HepG2 (cell line): ENCODE results near the gene SLC43A1. TPM values are rescaled to one million over a fixed set of nuclear protein-coding genes. Genes with fewer than 3 reads are reported as not detected.

Source experiments
- AGO2 ChIP-seq: fragments of 200-400 bp; formaldehyde crosslinking; optimal IDR thresholded peaks from 2 replicates; pipeline ENCODE3; 2017; ENCODE audit warnings: mild to moderate bottlenecking, low read depth, low read length, moderate library complexity
- ARID2 ChIP-seq: sonication (generic); formaldehyde crosslinking; IDR thresholded peaks from 2 replicates; pipeline ENCODE4 v1.8.1; 2022; ENCODE audit warnings: mild to moderate bottlenecking, missing genetic modification reagents, borderline replicate concordance
- GTF2F1 ChIP-seq: fragments of 150-350 bp; IDR thresholded peaks from 2 replicates; pipeline ENCODE4 v1.6.1; 2014; ENCODE audit warnings: low read length
- NFE2L2 ChIP-seq: fragments of 150-350 bp; IDR thresholded peaks from 2 replicates; pipeline ENCODE4 v1.6.1; 2014; ENCODE audit warnings: low read length
- PAF1 ChIP-seq: IDR thresholded peaks from 2 replicates; pipeline ENCODE4 v1.6.1; 2016; ENCODE audit warnings: missing genetic modification reagents, missing compliant biosample characterization
- PHB2 ChIP-seq: fragments of 450-650 bp; IDR thresholded peaks from 2 replicates; pipeline ENCODE4 v1.6.1; 2018; ENCODE audit not compliant: partially characterized antibody
- PLRG1 ChIP-seq: fragments of 450-650 bp; conservative IDR thresholded peaks from 2 replicates; pipeline ENCODE4 v1.6.1; 2016
- ZFP41 ChIP-seq: sonication (generic); formaldehyde crosslinking; IDR thresholded peaks from 2 replicates; pipeline ENCODE4 v1.4.0; 2020; ENCODE audit warnings: mild to moderate bottlenecking, missing genetic modification reagents, borderline replicate concordance
- ZNF20 ChIP-seq: sonication (generic); formaldehyde crosslinking; IDR thresholded peaks from 2 replicates; pipeline ENCODE4 v1.4.0; 2020; ENCODE audit warnings: mild to moderate bottlenecking, moderate library complexity, missing genetic modification reagents
- ZNF232 ChIP-seq: sonication (generic); formaldehyde crosslinking; IDR thresholded peaks from 2 replicates; pipeline ENCODE4 v1.4.0; 2020; ENCODE audit warnings: missing genetic modification reagents, borderline replicate concordance
- ZNF282 ChIP-seq: fragments of 450-650 bp; IDR thresholded peaks from 2 replicates; pipeline ENCODE4 v1.6.1; 2018; ENCODE audit not compliant: partially characterized antibody
- ZNF552 ChIP-seq: sonication (generic); formaldehyde crosslinking; IDR thresholded peaks from 2 replicates; pipeline ENCODE4 v1.9.0; 2022; ENCODE audit warnings: missing genetic modification reagents, mild to moderate bottlenecking, borderline replicate concordance
- ZNF720 ChIP-seq: sonication (generic); formaldehyde crosslinking; IDR thresholded peaks from 2 replicates; pipeline ENCODE4 v1.4.0; 2020; ENCODE audit warnings: missing genetic modification reagents
- ZNF850 ChIP-seq: sonication (generic); formaldehyde crosslinking; conservative IDR thresholded peaks from 2 replicates; pipeline ENCODE4 v1.9.0; 2021; ENCODE audit warnings: mild to moderate bottlenecking, missing genetic modification reagents
- polyA plus RNA-seq, 8 experiments: library from polyadenylated mRNA; depleted of rRNA in 3 of 8; stranded (reverse) in 7 of 8; unstranded in 1 of 8; fragments of >200 nt; fragmentation: Illumina TruSeq in 4 of 8; extraction: Trizol in 4 of 8; gene quantifications; 2 replicates each; pipeline versions ENCODE4 v1.2.1 to v1.2.3, GENCODE V29; 2011 to 2016; ENCODE audit warnings: low read depth in 4 of 8, missing spikeins in 1 of 8, mixed read lengths in 1 of 8; ENCODE audit not compliant: insufficient read depth in 1 of 8
- total RNA-seq, 5 experiments: library from RNA; depleted of rRNA; stranded (reverse); fragments of >200 nt; fragmentation: Illumina TruSeq; extraction: Trizol; gene quantifications; 2 replicates each; pipeline ENCODE4 v1.2.3, GENCODE V29; 2016; ENCODE audit warnings: low read depth in 1 of 5
- TF ChIP-seq, protein P1 (sequence below): sonication (generic); formaldehyde crosslinking; conservative IDR thresholded peaks from 2 replicates; pipeline ENCODE4 v1.8.1; 2023; ENCODE audit warnings: missing genetic modification reagents
- TF ChIP-seq, protein P2 (sequence below): sonication (generic); formaldehyde crosslinking; IDR thresholded peaks from 2 replicates; pipeline ENCODE4 v1.4.0; 2020; ENCODE audit warnings: missing genetic modification reagents
- TF ChIP-seq, protein P3 (sequence below): sonication (generic); formaldehyde crosslinking; IDR thresholded peaks from 2 replicates; pipeline ENCODE4 v1.8.0; 2022; ENCODE audit warnings: mild to moderate bottlenecking, missing genetic modification reagents, borderline replicate concordance
- TF ChIP-seq, protein P4 (sequence below): fragments of 450-650 bp; IDR thresholded peaks from 2 replicates; pipeline ENCODE4 v1.6.1; 2017; ENCODE audit warnings: mild to moderate bottlenecking
- TF ChIP-seq, protein P5 (sequence below): sonication (generic); formaldehyde crosslinking; IDR thresholded peaks from 2 replicates; pipeline ENCODE4 v1.5.0; 2020; ENCODE audit warnings: missing genetic modification reagents, mild to moderate bottlenecking, borderline replicate concordance
- TF ChIP-seq, protein P6 (sequence below): sonication (generic); formaldehyde crosslinking; IDR thresholded peaks from 2 replicates; pipeline ENCODE4 v1.4.0; 2020; ENCODE audit warnings: mild to moderate bottlenecking, missing genetic modification reagents

The SLC43A1 gene
- total and polyA plus RNA-seq, 2 of the 13 experiments (the other 11 are each of a cell fraction or from before 2014, with no cell fraction given), result 72.3 to 87.6 TPM

DNA sequence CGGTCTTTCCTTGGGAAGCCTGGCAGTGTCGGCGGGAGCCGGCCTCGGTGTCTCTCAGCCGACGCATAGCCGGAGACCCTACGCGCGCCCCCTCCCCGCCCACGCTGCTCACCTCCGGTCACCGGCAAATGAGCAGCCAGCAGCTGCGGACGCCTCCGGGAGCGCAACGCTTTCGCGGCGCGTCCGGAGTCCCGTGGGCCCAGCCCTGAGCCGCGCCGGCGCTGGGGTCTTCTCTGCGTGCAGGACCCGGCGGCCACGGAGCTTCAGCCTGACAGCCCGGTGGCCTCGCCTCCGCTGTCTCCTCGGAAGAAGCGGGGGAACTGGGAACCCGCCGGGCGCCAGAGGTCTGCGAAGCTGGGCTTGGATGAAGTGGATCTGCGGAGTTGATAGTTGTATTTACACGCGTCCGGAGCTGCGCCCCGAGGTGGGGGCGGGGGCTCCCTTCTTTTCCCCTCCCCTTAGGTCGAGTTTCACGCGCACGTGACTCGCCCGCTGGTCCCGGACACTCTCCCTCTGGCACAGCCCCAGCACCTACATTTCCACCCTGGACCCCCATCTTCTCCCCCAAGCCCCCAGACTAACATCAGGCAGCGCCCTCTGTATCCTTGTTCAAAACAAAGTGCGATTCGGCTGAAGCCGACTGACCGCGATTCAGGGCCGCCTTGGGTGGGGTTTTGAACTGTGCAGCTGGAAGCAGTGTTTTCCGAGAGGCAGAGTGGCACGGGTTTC is at the start of gene SLC43A1 (continued):
- no peak for TF ChIP-seq ZFP41
- no peak for TF ChIP-seq ZNF850 (CRISPR knock-in tag)
- no peak for TF ChIP-seq PAF1 (CRISPR knock-in tag)
- TF ChIP-seq NFE2L2, result no peak
- TF ChIP-seq, protein P1, sequence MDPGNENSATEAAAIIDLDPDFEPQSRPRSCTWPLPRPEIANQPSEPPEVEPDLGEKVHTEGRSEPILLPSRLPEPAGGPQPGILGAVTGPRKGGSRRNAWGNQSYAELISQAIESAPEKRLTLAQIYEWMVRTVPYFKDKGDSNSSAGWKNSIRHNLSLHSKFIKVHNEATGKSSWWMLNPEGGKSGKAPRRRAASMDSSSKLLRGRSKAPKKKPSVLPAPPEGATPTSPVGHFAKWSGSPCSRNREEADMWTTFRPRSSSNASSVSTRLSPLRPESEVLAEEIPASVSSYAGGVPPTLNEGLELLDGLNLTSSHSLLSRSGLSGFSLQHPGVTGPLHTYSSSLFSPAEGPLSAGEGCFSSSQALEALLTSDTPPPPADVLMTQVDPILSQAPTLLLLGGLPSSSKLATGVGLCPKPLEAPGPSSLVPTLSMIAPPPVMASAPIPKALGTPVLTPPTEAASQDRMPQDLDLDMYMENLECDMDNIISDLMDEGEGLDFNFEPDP (CRISPR knock-in tag), result no peak
- TF ChIP-seq PLRG1, result no peak
- TF ChIP-seq PHB2, result no peak
- no peak for TF ChIP-seq ZNF282
- TF ChIP-seq ZNF20 (CRISPR knock-in tag), result peak; percentile 74; the same call in 1 of the 2 replicates
- TF ChIP-seq, protein P2, sequence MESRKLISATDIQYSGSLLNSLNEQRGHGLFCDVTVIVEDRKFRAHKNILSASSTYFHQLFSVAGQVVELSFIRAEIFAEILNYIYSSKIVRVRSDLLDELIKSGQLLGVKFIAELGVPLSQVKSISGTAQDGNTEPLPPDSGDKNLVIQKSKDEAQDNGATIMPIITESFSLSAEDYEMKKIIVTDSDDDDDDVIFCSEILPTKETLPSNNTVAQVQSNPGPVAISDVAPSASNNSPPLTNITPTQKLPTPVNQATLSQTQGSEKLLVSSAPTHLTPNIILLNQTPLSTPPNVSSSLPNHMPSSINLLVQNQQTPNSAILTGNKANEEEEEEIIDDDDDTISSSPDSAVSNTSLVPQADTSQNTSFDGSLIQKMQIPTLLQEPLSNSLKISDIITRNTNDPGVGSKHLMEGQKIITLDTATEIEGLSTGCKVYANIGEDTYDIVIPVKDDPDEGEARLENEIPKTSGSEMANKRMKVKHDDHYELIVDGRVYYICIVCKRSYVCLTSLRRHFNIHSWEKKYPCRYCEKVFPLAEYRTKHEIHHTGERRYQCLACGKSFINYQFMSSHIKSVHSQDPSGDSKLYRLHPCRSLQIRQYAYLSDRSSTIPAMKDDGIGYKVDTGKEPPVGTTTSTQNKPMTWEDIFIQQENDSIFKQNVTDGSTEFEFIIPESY (CRISPR knock-in tag), result no peak
- TF ChIP-seq ZNF552, result no peak
- no peak for TF ChIP-seq GTF2F1
- 0 out of 2 replicates have a peak, but pooled peaks have one; percentile 10 for TF ChIP-seq ZNF232 (CRISPR knock-in tag)
- TF ChIP-seq, protein P3, sequence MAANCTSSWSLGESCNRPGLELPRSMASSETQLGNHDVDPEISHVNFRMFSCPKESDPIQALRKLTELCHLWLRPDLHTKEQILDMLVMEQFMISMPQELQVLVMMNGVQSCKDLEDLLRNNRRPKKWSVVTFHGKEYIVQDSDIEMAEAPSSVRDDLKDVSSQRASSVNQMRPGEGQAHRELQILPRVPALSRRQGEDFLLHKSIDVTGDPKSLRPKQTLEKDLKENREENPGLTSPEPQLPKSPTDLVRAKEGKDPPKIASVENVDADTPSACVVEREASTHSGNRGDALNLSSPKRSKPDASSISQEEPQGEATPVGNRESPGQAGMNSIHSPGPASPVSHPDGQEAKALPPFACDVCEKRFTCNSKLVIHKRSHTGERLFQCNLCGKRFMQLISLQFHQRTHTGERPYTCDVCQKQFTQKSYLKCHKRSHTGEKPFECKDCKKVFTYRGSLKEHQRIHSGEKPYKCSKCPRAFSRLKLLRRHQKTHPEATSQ (CRISPR knock-in tag), result no peak
- no peak for TF ChIP-seq ZNF720
- TF ChIP-seq, protein P4, sequence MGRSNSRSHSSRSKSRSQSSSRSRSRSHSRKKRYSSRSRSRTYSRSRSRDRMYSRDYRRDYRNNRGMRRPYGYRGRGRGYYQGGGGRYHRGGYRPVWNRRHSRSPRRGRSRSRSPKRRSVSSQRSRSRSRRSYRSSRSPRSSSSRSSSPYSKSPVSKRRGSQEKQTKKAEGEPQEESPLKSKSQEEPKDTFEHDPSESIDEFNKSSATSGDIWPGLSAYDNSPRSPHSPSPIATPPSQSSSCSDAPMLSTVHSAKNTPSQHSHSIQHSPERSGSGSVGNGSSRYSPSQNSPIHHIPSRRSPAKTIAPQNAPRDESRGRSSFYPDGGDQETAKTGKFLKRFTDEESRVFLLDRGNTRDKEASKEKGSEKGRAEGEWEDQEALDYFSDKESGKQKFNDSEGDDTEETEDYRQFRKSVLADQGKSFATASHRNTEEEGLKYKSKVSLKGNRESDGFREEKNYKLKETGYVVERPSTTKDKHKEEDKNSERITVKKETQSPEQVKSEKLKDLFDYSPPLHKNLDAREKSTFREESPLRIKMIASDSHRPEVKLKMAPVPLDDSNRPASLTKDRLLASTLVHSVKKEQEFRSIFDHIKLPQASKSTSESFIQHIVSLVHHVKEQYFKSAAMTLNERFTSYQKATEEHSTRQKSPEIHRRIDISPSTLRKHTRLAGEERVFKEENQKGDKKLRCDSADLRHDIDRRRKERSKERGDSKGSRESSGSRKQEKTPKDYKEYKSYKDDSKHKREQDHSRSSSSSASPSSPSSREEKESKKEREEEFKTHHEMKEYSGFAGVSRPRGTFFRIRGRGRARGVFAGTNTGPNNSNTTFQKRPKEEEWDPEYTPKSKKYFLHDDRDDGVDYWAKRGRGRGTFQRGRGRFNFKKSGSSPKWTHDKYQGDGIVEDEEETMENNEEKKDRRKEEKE, result no peak
- 0 out of 2 replicates have a peak, but pooled peaks have one; percentile 27 for TF ChIP-seq ARID2
- TF ChIP-seq, protein P5, sequence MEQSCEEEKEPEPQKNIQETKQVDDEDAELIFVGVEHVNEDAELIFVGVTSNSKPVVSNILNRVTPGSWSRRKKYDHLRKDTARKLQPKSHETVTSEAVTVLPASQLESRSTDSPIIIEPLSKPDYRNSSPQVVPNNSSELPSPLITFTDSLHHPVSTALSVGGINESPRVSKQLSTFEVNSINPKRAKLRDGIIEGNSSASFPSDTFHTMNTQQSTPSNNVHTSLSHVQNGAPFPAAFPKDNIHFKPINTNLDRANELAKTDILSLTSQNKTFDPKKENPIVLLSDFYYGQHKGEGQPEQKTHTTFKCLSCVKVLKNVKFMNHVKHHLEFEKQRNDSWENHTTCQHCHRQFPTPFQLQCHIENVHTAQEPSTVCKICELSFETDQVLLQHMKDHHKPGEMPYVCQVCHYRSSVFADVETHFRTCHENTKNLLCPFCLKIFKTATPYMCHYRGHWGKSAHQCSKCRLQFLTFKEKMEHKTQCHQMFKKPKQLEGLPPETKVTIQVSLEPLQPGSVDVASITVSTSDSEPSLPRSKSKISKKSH (CRISPR knock-in tag), result peak; percentile 92
- TF ChIP-seq, protein P6, sequence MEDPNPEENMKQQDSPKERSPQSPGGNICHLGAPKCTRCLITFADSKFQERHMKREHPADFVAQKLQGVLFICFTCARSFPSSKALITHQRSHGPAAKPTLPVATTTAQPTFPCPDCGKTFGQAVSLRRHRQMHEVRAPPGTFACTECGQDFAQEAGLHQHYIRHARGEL, result 0 out of 2 replicates have a peak, but pooled peaks have one; percentile 25
- peak; percentile 29 for TF ChIP-seq AGO2
